Skeletal muscle cell (primary cell): ENCODE measurements around the gene RTN4R.

ENCODE experiments used
- DNase-seq: peaks from one replicate; pipeline ENCODE4 v3.0.0-alpha.2; 2010; ENCODE audit warnings: low read depth
- H3K4me3 ChIP-seq: 2 replicates; pipeline ENCODE4 v1.5.1; 2011; ENCODE audit warnings: low read depth, mild to moderate bottlenecking, control low read depth, low read length, moderate library complexity

Gene RTN4R

DNA sequence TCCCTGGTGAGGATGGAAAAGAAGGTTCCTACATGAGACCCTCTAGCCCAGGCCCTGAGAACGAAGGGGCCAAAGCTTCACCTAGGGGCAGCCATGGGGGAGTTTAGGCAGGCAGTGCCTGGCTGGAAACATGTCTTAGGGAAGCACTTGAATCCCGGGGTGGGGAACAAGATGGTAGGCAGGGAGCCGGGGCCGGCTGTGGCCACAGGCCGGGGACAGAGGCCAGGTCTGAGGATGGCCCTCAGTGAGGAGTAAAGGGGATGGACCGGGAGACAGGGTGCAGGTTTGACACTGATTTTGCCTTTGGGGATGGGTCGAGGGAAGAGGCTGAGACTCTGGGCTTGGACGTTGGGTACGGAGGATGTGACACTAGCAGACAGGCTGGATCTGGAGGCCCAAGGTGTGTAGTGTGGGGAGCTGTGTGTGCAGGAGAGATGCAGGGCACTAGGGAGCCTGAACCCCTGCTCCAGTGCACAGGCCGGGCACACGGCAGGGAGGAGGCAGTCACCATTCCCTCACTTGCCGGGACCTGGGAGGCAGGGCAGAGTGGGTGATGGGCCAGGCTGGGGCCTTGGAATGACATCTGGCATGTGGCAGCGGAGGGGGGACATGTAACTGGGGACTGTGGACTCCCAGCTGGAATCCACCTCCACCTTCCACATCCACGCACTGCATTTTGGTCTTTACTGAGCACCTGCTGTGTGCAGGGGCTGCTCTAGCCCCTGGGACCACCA lies 6.1 kb downstream of the RTN4R start:
- DNase-seq, result no peak
- no peak overlapping the region for H3K4me3 ChIP-seq

DNA sequence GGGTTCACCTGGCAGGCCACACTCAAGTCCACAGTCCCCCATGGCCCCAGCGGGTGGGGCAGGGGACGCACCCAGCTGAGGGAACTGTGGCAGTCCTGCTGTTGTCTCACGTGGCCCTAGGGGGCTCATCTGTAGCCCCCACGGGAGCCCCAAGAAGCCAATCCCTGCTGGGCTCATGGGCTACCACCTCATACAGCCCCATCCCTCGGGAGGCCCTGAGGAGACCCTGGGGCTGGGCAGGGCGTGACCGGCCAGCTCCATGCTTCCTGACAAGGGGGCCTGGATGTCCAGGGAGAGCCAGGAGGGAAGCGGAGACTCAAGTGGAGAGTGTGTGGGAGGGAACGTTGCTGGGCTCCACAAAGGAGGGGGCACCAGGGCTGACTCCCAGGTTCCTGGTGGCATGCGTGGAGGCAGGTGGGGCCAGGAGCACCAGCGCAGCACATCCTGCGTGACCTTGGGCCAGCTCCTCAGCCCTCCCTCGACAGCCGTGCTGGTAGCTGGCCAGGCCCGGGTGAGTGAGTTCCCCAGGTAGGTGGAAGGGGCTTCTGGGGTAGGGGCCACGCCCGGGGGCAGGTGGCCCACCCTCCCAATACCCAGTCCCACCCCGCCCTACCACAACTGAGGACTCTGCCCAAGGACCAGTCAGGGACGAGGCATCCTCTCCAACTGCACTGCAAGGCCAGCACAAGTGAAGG lies 7.9 kb downstream of the RTN4R start:
- no peak for DNase-seq
- no peak overlapping the region for H3K4me3 ChIP-seq

DNA sequence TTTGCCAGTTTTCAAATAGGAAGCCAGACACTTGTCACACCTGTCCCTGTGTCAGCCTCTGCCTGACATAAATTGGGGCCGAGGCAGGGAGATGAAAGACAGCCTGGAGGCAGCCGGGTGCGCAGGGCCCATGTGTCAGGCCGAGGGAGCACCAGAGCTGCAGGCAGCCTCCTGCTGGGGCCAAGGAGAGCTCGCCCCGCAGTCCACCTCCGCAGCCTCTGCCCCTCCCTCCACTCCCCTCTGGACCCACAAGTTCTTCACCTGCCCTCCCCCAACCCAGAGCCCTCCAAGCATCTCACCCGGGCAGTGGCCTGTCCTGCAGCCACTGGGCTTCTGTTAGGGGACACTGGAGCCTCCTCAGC lies 8.8 kb downstream of the RTN4R start:
- no peak overlapping the region for H3K4me3 ChIP-seq
- no peak for DNase-seq

DNA sequence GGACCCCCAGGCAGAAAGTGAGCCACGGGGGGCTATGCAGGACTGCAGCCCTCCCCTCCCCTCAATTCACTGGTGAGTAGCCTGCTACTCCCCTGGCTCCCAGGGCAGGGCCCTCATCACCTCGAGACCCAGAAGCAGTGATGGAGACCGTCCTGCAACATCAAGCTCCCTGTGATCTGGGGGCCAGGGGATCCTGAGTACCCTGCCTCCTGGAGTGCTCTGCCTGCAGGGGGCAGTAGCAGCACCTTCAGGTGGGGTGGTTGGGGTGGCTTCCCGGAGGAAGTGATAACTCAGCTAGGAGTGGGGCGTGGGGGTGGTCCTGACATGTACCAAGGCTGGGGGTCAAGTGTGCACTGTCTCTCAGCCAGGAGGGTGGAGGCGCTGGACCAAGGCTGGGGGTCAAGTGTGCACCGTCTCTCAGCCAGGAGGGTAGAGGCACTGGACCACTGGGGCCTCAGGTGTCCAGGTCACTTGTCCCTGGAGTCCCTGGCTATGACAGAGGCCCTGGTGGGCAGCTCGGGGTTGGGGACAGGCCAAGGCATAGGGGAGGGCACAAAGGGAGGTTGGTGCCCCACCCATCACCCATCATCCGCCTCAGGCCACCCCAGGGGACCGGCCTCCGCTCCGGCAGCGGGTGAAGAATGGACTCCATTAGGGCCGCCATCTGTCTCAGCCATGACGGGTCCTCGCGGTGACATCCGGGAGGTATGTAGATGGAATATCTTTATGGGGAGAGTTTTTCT lies 9.4 kb downstream of the RTN4R start:
- no peak for DNase-seq
- no peak overlapping the region for H3K4me3 ChIP-seq

DNA sequence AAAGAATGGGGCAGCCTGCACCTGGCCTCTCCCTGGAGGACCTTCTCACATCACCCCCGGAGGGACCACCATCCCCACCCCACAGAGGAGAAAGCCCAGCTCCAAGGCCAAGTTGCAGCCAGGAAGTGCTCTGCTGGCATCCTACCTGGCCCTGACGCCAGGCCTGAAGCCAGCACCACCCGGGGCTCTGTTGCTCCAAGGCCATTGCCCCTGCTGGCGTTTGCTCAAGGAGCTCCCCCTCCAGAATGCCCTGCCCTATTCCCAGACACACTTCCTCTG lies 10.2 kb downstream of the RTN4R start:
- no peak for DNase-seq
- H3K4me3 ChIP-seq, result no peak overlapping the region

DNA sequence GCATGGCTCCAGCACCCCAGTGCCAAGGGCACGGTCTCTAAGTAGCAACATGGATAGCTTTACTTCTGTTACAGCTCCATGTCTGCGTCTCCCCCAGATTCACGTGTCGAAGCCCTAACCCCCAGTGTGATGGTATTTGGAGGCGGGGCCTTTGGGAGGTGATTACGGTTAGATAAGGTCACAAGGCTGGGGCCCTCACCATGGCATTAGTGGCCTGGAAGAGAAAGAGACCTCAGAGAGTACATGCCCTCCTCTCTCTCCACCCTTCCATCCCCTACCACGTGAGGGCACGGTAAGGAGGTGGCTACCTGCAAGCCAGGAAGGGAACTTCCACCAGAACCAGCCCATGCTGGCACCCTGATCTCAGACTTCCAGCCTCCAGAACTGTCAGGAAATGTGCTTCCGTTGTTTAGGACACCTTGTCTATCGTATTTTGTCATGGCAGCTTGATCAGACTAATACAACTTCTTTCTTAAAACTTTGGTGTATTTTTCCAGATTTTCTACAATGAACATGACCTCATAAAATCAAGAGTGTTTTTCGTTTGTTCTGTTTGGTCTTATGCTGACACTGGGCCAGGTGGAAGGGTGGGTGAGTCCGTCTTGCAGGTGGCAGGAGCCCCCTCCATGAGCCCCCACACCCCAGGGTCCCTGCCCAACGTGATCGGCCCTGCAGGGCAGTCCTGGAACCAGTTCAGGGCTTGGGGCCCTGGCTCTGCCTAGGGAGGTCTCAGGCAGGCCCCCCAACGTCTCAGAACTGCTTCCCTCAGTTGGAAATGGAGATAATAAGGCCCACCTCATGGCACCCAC lies 10.7 kb downstream of the RTN4R start:
- no peak overlapping the region for H3K4me3 ChIP-seq
- DNase-seq, result no peak

DNA sequence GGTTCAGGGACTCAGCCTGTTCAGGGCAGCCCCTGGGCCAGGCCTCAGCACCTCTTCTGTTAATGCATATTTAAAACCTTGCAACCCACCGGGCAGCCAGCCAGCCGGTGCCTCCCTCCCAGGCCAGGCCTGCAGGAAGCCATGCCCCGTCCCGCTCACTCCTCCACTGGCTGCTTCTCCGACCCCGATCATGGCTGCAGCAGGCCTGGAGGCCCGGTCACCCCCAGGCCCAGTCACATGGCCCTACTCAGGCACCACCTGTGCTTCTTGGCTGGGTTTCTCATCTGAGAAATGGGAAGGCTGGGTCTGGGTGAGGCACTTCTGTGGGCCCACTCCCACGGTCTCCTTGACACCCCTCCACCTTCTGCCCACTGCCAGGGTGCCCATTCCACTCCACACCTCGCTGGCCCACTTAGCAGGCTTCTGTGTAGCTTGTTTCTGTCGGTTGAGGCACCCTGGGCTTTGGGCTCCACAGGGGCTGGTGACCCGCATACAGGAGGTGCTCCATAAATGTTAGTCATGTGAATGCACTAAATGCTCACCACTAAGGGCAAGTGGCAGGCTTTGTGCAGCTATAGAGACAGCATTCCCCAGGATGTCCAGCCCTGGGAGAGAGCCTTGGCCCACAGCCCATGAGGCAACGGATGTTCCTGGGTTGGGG lies 11.4 kb downstream of the RTN4R start:
- DNase-seq, result no peak
- no peak overlapping the region for H3K4me3 ChIP-seq

DNA sequence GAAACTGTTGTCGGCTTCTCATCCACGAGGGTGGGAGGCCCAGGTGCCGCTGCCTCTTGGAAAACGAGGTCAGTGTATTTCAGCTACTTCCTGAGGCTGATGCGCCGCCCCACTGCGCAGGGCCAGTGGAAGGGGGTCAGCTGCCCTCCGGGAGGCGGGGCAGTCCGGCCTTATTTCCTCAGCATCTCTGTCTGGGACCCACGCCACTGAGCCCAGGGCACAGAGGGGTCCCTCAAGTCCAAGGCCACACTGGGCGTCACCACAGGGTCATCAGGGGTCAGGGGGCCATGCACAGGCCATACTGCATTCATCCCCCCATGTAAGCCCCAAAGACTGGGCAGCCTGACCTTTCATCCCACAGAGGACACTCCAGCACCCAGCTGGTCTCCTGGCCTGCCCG lies 12.1 kb downstream of the RTN4R start:
- no peak for DNase-seq
- H3K4me3 ChIP-seq, result no peak overlapping the region

DNA sequence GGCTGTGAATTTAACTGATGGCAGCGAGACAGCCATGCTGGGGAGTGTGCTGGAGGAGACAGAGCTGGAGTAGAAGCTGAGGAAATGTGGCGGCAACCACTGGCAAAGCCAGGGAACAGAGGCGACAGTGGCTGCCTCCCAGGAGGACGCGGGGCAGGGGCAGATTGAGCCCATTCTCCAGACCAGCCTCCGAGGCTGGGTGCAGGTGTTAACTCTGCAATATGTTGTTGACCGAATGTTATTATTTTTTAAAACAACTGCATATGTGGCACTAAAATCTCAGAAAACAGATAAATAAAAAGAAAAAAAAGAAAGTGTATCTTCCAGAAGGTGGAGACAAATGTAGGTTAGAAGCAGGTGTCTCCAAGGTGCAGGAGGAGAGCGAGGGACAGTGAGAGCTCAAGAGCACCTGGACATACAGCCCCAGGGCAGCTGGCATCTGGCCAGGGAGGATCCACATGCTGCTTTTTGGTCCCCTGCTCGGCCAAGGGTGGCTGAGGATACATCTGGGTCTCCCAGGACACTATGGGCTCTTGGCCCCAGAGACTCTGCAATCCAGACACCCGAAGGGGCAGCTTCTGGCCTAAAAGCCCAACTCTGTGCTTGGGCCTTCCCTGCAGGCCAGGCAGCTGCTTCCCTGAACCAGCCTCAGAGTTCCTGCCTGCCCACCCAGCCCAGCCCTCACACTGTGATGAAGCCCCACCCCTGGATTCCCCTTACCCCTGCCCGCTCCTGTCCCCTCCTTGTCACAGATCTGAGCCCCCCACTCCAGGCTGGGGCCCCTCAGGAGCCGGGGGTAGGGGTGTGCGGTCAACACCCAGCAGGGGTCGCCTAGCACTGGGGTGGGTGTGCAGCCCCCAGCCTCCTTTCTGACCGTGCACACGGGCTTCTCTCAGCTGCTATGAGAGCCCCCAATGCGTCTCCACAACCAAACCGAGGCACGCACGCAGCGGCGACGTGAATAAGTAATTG lies 12.9 kb downstream of the RTN4R start:
- no peak for DNase-seq
- no peak overlapping the region for H3K4me3 ChIP-seq

DNA sequence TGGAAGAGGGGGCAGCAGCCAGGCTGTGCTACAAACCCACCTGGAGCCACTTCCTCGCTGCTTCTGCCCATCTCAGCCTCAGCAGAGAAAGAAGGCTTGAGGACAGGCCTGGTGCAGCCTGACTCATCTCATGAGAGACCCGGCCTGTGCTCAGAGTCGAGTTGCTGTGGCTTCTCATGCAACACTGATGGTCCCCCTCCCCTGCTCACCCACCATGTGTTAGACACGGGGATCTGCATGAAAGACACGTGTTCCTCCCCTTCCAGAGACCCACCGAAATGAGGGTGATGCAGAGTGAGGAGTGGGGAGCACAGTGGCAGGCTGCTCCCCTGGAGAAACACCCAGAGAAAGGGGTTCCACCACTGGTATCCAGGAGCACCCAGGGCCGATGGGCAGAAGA lies 15.0 kb downstream of the RTN4R start:
- no peak for DNase-seq
- no peak overlapping the region for H3K4me3 ChIP-seq

DNA sequence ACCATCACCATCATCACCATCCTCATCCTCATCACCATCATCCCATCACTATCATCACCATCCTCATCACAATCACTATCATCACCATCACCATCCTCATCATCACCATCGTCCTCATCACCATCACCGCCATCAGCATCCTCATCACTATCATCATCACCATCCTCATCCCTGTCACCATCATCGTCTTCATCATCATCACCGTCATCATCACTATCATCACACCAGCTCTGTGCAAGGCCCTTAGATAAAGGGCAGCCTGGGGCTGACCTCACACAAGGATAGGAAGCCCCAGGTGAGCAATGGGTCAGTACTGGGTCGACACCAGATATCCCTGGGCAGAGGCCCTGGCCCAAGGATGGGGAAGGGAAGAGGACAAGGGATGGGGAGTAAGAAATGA lies 16.1 kb downstream of the RTN4R start:
- DNase-seq, result no peak
- H3K4me3 ChIP-seq, result no peak overlapping the region

DNA sequence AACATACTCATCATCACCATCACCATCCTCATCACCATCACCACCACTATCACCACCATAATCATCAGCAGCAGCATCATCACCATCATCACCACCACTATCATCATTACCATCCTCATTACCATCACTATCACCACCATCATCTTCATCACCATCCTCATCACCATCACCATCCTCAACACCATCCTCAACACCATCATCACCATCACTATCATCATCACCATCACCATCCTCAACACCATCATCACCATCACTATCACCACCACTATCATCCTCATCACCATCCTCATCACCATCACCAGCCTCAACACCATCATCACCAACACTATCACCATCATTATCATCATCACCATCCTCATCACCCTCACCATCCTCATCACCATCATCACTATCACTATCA lies 16.6 kb downstream of the RTN4R start:
- no peak overlapping the region for H3K4me3 ChIP-seq
- DNase-seq, result no peak

DNA sequence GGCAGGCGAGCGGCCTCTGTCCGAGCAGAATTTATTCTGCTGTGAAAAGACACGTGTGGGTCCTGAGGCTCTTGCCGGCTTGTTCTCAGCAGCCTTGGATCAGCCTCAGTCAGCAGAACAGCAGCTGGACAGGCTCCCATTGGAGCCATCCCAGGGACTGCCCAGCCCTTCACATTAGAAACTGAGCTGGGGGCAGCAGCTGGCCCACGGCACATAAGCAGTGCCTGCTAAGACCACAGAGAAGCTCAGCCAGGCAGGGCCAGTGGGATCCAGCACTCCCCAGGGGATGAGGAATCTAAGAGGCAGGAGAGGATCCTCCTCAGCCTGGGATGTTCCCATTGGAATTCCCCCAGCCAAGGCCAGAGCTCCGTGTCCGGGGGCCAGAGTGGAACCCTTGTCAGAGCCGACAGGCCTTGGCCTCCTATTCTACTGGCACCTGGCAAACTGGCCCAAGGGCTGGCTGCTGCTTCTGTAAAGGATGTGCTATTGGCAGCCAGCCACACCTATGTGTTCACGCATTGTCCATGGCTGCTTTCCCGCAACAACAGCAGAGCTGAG lies 18.2 kb downstream of the RTN4R start:
- no peak overlapping the region for H3K4me3 ChIP-seq
- DNase-seq, result peak; percentile 39

DNA sequence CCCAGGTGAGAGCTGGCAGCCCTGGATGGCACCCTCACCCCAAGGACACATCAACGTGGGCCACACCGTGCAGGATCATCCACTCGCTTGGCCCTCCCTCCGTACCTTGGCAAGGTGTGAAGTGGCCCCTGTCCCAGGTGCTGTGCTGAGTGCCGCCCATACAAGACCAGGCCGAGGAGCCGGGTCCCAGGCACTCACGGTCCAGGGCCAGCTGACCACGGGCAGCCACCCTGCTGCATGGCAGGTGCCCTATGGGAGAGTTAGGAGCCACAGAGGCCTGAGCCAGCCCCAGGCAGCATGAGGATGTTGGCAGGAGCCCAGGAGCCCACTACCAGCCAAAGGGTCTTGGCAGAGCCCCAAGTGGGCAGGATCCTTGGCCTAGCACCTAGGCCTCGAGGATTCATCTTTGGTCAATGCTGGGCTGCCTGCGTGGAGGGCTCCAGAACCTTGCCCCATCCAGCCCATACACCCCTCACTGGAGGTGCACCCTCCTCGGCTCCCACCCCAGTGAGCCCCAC lies 19.6 kb downstream of the RTN4R start:
- no peak for DNase-seq
- no peak overlapping the region for H3K4me3 ChIP-seq

DNA sequence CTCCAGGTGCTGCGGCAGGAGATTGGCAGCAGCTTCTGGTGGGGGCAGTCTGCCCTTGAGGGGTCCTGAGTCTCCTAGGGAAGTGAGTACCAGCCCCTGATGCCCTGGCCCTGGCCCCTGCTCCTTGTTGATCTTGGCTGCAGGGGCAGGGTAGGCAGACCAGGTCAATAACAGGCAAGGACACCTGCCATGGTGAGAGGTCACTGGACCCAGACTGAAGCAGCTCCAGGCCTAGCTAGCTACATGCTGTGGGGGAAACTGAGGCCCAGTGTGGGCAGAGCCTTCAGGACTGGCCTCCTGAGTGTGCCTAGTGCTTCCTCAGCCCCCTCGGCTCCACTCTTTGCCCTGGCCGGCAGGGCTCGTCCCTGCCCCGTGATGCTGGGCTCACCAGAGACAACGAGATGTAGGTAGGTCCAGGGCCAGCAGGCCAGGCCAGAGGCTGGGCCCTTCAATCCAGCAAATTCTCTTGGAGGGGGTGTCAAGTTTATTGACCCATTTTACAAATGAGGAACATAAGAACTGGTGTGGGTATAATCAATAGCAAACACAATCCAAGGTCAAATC lies 20.4 kb downstream of the RTN4R start:
- no peak for DNase-seq

DNA sequence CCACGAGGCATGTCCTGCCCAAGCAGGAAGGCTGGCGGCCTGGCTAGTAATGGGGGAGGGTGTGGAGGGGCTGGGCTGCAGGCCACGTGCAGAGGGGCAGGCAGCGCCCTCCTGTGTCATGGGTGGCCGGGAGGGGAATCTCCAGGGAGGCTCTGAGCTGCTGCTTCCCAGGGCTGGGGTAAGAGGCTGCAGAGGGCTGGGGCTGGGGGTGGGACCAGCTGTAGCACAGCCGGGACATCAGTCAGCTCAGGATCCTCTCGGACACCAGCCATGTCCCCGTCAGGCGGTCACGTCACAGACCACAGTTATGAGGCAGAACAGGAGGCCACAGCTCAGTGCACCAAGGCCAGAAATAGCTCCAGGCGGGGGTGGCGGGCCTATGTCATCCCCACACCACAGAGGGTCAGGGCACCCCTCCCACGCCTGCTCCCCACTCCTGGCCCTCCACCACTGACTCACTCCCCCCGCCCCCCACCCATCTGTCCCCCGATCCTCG lies 21.1 kb downstream of the RTN4R start:
- no peak overlapping the region for H3K4me3 ChIP-seq
- DNase-seq, result peak; percentile 32

More for the DNA sequence above, 20.4 kb downstream of the RTN4R start:
- no peak overlapping the region for H3K4me3 ChIP-seq

DNA sequence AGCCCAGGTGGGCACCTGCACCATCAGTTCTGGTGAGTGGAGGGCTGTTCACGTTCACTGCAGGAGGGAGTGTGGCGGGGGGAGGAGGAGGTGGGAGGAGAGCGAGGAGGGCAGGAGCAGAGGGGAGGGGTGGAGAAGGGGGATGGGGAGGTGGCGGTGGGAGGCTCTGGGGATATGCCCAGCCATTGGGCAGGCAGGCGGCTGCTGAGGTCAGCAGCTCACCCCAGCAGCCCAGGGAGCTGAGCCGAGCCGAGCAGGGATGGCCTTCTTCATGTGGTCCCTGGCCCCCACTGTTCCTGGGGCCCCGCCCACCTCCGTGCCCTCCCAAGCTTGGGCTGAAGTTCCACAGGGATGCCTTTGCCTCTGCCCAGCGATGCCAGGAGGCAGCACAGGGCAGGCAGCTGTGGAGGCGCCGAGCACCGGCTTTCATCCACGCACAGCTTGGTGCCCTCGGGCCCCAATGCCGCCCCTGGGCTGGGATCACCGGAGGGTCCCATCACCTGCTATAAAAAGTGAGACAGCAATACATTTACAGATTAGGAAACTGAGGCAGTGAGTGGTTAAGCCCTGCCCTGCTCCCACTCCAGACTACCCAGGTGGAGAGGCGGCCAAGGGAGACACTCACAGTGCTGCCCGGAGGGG lies 21.6 kb downstream of the RTN4R start:
- H3K4me3 ChIP-seq, result no peak overlapping the region
- DNase-seq, result no peak
